Glomerular endothelial cell (primary cell): ENCODE results near the gene MYCN. TPM values are rescaled to one million over a fixed set of nuclear protein-coding genes. Genes with fewer than 3 reads are reported as not detected.

Experiments
- DNase-seq: peaks from one replicate; pipeline ENCODE4 v3.0.0-alpha.2; 2011; ENCODE audit warnings: low read depth, low spot score; ENCODE audit errors: extremely low read depth
- total RNA-seq: library from RNA; depleted of rRNA; stranded (reverse); fragments of >200 nt; gene quantifications from 2 replicates; pipeline ENCODE4 v1.2.3, GENCODE V29; 2015

MYCN gene
- total RNA-seq, 1 donor from 2014 or later: 6.5 TPM

GRCh38 chr2:15930589-15931318 lies 9.6 kb upstream of the MYCN start:
- DNase-seq: no peak

DNA sequence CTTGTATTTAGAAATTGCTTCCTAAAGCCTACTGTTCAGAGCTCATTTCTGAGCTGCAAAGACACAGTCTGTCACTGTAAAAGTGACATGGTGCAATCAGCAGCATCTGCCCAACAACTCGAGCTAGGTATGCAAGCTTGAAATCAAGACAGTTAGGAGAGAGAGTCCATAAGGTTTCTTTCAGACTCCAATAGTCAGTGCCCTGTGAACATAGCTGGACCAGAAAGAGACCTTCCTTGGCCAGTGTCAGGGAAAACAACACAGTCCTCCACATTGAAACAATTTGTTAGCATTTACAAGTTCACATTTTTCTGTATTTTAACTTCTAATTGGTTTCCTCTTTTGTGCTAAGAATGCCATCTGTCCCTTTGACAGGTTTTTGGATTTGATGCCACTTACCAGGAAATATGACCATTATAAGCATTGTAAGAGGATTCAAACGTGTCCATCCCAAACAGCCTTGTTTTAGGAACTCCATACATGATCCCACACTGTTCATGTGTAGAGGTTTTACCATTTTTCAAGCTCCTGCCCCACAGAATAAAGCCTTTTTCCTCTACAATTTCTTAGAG lies 8.9 kb upstream of the MYCN start:
- no peak for DNase-seq

DNA sequence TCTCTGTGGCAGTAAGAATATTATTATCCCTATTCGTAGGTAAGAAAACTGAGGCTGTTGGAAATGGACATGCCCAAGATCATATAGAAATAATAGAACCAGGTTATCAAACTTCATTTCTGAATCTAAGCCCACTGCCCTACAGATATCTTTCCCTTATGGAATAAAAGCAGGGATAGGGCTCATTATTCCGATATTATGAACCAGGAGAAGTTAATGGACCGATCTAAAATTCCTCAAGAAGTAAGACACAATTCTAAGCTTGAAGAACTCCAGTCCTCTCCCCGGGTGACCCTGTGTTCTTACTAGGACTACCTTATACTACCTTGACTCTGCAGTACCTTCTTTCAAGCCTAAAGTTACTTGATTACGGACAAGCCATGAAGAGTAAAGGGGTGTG lies 8.4 kb upstream of the MYCN start:
- no peak for DNase-seq

- no peak for DNase-seq
Observed at GRCh38 chr2:15932394-15933183, 7.8 kb upstream of the MYCN start.

- no peak for DNase-seq
Observed at GRCh38 chr2:15933184-15933845, 7.0 kb upstream of the MYCN start.

DNA sequence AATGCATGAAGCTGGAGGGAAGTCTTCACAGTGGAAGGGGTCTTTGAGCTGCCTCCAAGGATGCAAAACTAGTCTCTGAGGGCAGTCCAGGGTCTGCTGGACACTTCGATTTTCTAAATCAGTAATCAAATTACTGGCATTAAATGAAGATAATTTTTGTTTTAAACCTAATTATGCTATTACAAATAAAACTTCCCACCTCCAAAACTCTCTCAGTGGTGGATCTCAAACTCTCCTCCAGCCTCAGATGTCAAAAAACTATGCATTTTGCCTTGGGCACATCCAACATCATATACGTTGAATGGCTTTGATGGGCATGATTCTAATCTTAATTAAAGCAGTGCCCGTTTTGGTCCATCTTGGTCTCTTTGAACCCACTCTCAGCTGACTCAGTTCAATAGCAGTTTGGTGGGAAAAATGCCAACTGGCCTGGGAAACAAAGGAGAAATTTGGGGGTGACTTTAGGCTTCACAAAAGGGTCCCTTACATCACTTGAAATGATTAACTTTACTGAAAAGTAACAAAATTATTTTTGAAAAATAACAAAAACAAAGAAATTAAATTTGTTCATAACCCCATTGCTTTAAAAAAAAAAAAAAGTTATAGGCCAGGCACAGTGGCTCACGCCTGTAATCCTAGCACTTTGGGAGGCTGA lies 5.9 kb upstream of the MYCN start:
- no peak for DNase-seq

DNA sequence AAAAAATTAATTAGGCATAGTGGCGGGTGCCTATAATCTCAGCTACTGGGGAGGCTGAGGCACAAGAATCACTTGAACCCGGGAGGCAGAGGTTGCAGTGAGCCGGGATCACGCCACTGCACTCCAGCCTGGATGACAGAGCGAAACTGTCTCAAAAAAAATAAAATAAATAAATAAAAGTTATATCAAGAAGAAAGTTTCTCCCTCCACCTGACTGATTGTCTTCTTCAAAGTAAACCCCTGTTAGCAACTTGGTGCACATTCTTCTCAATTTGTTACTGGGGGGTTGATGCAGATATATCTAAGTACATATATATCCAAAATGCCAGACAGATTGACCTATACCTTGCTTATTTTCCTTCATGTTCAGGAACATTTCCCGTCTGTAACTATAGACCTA lies 5.2 kb upstream of the MYCN start:
- DNase-seq: no peak

- no peak for DNase-seq
Observed at GRCh38 chr2:15935675-15936074, 4.7 kb upstream of the MYCN start.

- no peak for DNase-seq
Observed at GRCh38 chr2:15936277-15937104, 3.9 kb upstream of the MYCN start.

GRCh38 chr2:15937105-15937881 lies 3.1 kb upstream of the MYCN start:
- DNase-seq: no peak

DNA sequence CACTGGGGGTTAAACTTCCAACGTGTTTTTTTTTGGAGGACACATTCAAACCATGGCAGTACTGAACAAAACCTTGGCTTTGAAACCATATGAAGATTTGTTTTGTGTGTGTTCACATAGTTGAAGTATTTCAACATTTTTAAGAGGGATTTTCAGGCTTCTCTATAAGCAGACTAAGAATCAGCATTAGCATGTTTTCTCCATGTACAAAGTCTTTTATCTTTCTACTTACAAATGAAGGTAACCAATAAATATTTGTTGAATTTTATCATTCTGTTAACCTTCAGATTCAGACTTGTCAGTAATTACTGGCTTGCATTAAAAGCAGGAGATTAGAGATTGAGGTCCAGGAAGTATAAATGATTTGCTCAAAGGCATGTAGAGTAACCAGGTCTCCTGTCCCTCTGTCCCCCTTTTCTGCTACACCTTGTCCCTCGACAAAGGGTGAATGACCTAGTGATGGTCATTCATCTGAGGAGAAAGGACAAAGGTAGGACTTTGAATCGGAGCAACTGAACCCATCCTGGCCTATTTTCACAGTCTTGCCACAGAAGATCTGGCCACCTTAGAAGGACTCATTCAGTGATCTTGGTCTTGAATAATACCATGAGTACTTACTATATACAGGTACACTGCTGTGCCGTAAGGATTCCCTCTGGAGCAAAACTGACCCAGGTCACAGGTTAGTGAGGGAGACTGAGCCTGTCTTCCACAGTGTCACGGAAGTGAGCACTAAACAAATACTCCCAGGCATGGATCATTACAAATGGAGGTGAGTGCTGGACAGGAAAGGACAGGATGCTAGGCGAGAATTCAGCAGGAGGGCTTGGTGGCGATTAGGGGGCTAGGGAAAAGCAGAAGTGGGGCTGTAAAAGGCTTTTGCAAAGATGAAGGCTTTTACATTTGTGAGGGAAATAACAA lies 2.2 kb upstream of the MYCN start:
- DNase-seq: no peak

GRCh38 chr2:15938803-15939555 lies 1.4 kb upstream of the MYCN start:
- no peak for DNase-seq

- no peak for DNase-seq
Observed at GRCh38 chr2:15939556-15939853, 845 bp upstream of the MYCN start.

GRCh38 chr2:15940661-15941480 lies 521 bp downstream of the MYCN start:
- DNase-seq: no peak

DNA sequence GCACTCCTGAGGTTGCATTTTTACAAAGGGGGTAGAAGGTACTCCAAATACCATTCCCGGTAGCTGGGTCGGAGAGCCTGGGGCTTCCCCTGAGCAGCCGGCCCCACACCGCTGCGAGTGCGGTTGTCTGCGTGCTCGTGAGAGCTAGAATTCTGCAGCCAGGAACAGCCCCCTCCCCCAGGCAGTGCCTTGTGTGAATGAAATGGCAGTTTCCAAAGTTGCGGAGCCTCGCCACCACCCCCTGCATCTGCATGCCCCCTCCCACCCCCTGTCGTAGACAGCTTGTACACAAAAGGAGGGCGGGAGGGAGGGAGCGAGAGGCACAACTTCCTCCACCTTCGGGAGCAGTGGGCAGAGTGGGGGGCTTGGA lies 1.1 kb downstream of the MYCN start:
- no peak for DNase-seq

DNA sequence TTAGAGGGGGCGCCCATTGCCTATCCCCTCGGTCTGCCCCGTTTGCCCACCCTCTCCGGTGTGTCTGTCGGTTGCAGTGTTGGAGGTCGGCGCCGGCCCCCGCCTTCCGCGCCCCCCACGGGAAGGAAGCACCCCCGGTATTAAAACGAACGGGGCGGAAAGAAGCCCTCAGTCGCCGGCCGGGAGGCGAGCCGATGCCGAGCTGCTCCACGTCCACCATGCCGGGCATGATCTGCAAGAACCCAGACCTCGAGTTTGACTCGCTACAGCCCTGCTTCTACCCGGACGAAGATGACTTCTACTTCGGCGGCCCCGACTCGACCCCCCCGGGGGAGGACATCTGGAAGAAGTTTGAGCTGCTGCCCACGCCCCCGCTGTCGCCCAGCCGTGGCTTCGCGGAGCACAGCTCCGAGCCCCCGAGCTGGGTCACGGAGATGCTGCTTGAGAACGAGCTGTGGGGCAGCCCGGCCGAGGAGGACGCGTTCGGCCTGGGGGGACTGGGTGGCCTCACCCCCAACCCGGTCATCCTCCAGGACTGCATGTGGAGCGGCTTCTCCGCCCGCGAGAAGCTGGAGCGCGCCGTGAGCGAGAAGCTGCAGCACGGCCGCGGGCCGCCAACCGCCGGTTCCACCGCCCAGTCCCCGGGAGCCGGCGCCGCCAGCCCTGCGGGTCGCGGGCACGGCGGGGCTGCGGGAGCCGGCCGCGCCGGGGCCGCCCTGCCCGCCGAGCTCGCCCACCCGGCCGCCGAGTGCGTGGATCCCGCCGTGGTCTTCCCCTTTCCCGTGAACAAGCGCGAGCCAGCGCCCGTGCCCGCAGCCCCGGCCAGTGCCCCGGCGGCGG lies 1.7 kb downstream of the MYCN start:
- no peak for DNase-seq
